B cell (primary cell): Measurements from ENCODE around the gene KLK6. TPM values are rescaled to one million over a fixed set of nuclear protein-coding genes. Genes with fewer than 3 reads are reported as not detected.

Experiments
- ATAC-seq: fragments of 200-7000 bp; cut with Tn5 transposase; one replicate; pipeline ENCODE4 v1.10.0; 2021; ENCODE audit warnings: low read depth, mild to moderate bottlenecking, moderate number of reproducible peaks, moderate library complexity
- CTCF ChIA-PET: fragments of 350-600 bp; sonication (Branson Sonifier 250); formaldehyde crosslinking; loops from one replicate; lab custom pipeline; 2021; ENCODE audit warnings: antibody characterized with exemption, inconsistent platforms; lab: Charles Lee
- POLR2A ChIA-PET: fragments of 350-600 bp; sonication (Branson Sonifier 250); formaldehyde crosslinking; loops from one replicate; lab custom pipeline; 2021; ENCODE audit warnings: antibody characterized with exemption; lab: Charles Lee
- DNase-seq: peaks from one replicate; pipeline ENCODE4 v3.0.0; 2013
- H2AFZ ChIP-seq: 2 replicates; pipeline ENCODE4 v1.6.1; 2012; ENCODE audit warnings: mild to moderate bottlenecking, low read depth, low read length; ENCODE audit not compliant: insufficient read depth, poor library complexity, severe bottlenecking
- H3K27ac ChIP-seq, 2 donors: 1 replicate in 1 of 2; 2 replicates in 1 of 2; pipeline ENCODE4 v1.5.1; 2012 to 2013; ENCODE audit warnings: low read length in 2 of 2, mild to moderate bottlenecking in 2 of 2, moderate library complexity in 1 of 2
- H3K27me3 ChIP-seq, 4 experiments: fragments of 200-600 bp in 1 of 4; sonication (generic) in 1 of 4; replicated peaks in 1 of 4; 1 replicate in 2 of 4; 2 replicates in 2 of 4; pipeline versions ENCODE4 v1.6.1 to v1.7.0; 2013 to 2016; ENCODE audit warnings: low read length in 3 of 4, mild to moderate bottlenecking in 2 of 4, mixed read lengths in 1 of 4, moderate library complexity in 1 of 4; ENCODE audit not compliant: insufficient read depth in 4 of 4, control insufficient read depth in 3 of 4; ENCODE audit errors: control extremely low read depth in 1 of 4
- H3K36me3 ChIP-seq, 2 experiments: replicated peaks in 1 of 2; 1 replicate in 1 of 2; 2 replicates in 1 of 2; pipeline versions ENCODE4 v1.6.1 to v1.7.1; 2013; ENCODE audit warnings: low read length in 1 of 2; ENCODE audit not compliant: insufficient read depth in 2 of 2, control insufficient read depth in 1 of 2; ENCODE audit errors: control extremely low read depth in 1 of 2, extremely low read depth in 1 of 2
- H3K4me1 ChIP-seq, 2 donors: fragments of 200-600 bp in 1 of 2; sonication (generic) in 1 of 2; 1 replicate in 1 of 2; 2 replicates in 1 of 2; pipeline versions ENCODE4 v1.5.1 to v1.6.1; 2013 to 2017; ENCODE audit warnings: low read length in 2 of 2; ENCODE audit not compliant: control insufficient read depth in 2 of 2, insufficient read depth in 2 of 2
- H3K4me2 ChIP-seq: replicated peaks from 2 replicates; pipeline ENCODE3; 2012; ENCODE audit warnings: mild to moderate bottlenecking, low read depth, low read length; ENCODE audit not compliant: poor library complexity, severe bottlenecking
- H3K4me3 ChIP-seq, 5 experiments: fragments of 200-600 bp in 1 of 5; sonication (generic) in 1 of 5; 1 replicate in 3 of 5; 2 replicates in 2 of 5; pipeline versions ENCODE4 v1.5.1 to v1.7.0; 2011 to 2016; ENCODE audit warnings: low read length in 4 of 5, mild to moderate bottlenecking in 4 of 5, low read depth in 2 of 5, control low read depth in 1 of 5, moderate library complexity in 1 of 5; ENCODE audit not compliant: insufficient read depth in 1 of 5; ENCODE audit errors: control extremely low read depth in 1 of 5, extremely low read depth in 1 of 5
- H3K79me2 ChIP-seq: fragments of 200-600 bp; sonication (generic); one replicate; pipeline ENCODE4 v1.6.0; 2016; ENCODE audit warnings: low read length; ENCODE audit not compliant: control insufficient read depth, insufficient read depth
- H3K9ac ChIP-seq: fragments of 200-600 bp; sonication (generic); 2 replicates; pipeline ENCODE4 v1.6.1; 2017; ENCODE audit warnings: mild to moderate bottlenecking, low read length, moderate library complexity
- H3K9me3 ChIP-seq, 3 donors: one replicate each; pipeline versions ENCODE4 v1.6.1 to v1.7.1; 2013; ENCODE audit warnings: low read length in 2 of 3; ENCODE audit not compliant: control insufficient read depth in 2 of 3, insufficient read depth in 1 of 3; ENCODE audit errors: control extremely low read depth in 1 of 3
- H4K20me1 ChIP-seq: 2 replicates; pipeline ENCODE4 v1.6.0; 2012; ENCODE audit warnings: mild to moderate bottlenecking, low read length; ENCODE audit not compliant: insufficient read depth, control insufficient read depth, poor library complexity, severe bottlenecking
- H3K27ac Mint-ChIP-seq: one replicate; pipeline ENCODE4 v1.8.0; 2021; ENCODE audit warnings: mixed read lengths
- H3K27me3 Mint-ChIP-seq: one replicate; pipeline ENCODE4 v1.8.0; 2021; ENCODE audit warnings: mixed read lengths
- H3K4me1 Mint-ChIP-seq: one replicate; pipeline ENCODE4 v1.8.0; 2021; ENCODE audit warnings: mixed read lengths
- H3K4me3 Mint-ChIP-seq: one replicate; pipeline ENCODE4 v1.8.0; 2021; ENCODE audit warnings: mixed read lengths
- H3K9me3 Mint-ChIP-seq: one replicate; pipeline ENCODE4 v1.8.0; 2022; ENCODE audit warnings: mixed read lengths; ENCODE audit not compliant: insufficient read depth
- EZH2 ChIP-seq: IDR thresholded peaks from 2 replicates; pipeline ENCODE4 v1.6.1; 2012; ENCODE audit warnings: borderline replicate concordance, low read depth, mild to moderate bottlenecking, moderate library complexity, low read length; ENCODE audit not compliant: insufficient read depth, poor library complexity, severe bottlenecking
- WGBS: methylation state at CpG from one replicate; pipeline ENCODE4 v1.1.5; 2013; ENCODE audit warnings: missing lambda C conversion rate; ENCODE audit not compliant: insufficient coverage; 5-methylcytosine and 5-hydroxymethylcytosine counted together
- intact Hi-C: fragments of 100-400 bp; cut with micrococcal nuclease; formaldehyde crosslinking; loops from one replicate; pipeline ENCODE4 v1.10.0; 2022
- polyA plus RNA-seq: library from polyadenylated mRNA; depleted of rRNA; stranded (reverse); fragments of >200 nt; gene quantifications from 2 replicates; pipeline ENCODE4 v1.2.3, GENCODE V29; 2012
- total RNA-seq, 2 donors: library from RNA; stranded (reverse); fragments of 120-200 nt in 1 of 2; gene quantifications; 1 replicate in 1 of 2; 2 replicates in 1 of 2; pipeline versions ENCODE4 v1.2.3 to v1.2.4, GENCODE V29; 2013 to 2022
- TF ChIP-seq, protein P1 (sequence below): fragments of 200-600 bp; IDR thresholded peaks from one replicate; pipeline ENCODE4 v1.8.0; 2022; ENCODE audit warnings: antibody characterized with exemption, mild to moderate bottlenecking

The KLK6 gene
- total and polyA plus RNA-seq, 2 donors (not counting 1 experiment from before 2014, with no cell fraction given) = not detected

DNA sequence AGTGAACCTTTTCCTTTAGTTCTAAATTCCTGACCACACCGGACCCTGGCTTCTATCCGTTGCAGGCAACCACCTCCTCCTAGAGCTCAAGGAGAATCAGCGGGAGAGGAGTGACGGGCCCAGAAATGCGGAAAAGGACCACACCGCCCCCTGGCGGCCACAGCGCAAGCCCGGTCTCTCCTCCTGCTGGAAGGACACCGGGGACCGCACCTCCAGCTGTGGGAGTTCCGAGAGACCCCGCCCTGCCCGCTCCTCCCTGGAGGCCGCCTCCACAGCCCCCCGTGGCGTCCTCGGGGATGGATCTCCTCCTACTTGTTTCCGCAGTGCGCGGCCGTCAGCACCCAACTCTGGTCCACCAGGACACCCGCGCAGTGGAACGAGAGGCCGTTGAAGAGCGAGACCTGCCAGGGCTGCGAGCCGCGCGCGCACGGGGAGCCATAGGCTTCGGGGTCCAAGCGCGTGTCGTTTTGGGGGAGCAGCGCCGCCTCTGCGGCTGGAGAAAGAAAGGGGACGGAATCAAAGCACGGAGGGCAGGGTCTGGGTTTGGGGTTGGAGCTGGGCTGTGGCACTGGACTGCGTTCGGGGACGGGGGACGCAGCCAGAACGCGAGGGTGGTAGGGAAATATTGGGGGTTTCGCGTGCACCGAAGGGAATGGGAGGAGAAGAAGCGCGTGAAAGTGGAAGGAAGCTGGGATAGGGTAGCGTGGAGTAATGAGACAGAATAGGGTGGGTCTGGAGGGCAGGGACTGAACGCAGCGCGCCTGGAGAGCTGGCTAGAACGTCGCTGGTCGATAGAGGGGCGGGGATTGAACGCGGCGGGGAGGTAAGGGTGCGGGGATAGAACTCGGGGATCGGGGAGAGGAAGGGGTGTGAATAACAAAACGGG, 47.6 kb upstream of the KLK6 start:
- Histone ChIP-seq H3K4me1 (peaks cover 7 to 15% of the 10 kb centered on the region in 2 donors), H3K79me2 (no peaks in the 10 kb centered on the region), H3K27ac (no peak overlapping the region), H4K20me1 (no peaks in the 10 kb centered on the region), H2AFZ (no peak overlapping the region), H3K9me3 (peaks cover 0 to 30% (median 0%) of the 10 kb centered on the region in 3 donors), H3K36me3 (no peaks in the 10 kb centered on the region), H3K4me2 (no peak overlapping the region), H3K4me3 (no peak overlapping the region), H3K9ac (no peak overlapping the region), H3K27me3 (peaks cover 0 to 54% (median 30%) of the 10 kb centered on the region in 4 experiments)
- 4% methylated on average over 63 of the region's 68 CpGs for WGBS
- peaks cover 60% of the 10 kb centered on the region for H3K27me3 Mint-ChIP-seq
- no peaks in the 10 kb centered on the region for H3K9me3 Mint-ChIP-seq
- DNase-seq (peak; percentile 40), ATAC-seq (no peak)
- CTCF ChIA-PET = no interaction called here
- H3K4me3 Mint-ChIP-seq = no peak overlapping the region
- H3K4me1 Mint-ChIP-seq = peaks cover 17% of the 10 kb centered on the region
- TF ChIP-seq, protein P1, sequence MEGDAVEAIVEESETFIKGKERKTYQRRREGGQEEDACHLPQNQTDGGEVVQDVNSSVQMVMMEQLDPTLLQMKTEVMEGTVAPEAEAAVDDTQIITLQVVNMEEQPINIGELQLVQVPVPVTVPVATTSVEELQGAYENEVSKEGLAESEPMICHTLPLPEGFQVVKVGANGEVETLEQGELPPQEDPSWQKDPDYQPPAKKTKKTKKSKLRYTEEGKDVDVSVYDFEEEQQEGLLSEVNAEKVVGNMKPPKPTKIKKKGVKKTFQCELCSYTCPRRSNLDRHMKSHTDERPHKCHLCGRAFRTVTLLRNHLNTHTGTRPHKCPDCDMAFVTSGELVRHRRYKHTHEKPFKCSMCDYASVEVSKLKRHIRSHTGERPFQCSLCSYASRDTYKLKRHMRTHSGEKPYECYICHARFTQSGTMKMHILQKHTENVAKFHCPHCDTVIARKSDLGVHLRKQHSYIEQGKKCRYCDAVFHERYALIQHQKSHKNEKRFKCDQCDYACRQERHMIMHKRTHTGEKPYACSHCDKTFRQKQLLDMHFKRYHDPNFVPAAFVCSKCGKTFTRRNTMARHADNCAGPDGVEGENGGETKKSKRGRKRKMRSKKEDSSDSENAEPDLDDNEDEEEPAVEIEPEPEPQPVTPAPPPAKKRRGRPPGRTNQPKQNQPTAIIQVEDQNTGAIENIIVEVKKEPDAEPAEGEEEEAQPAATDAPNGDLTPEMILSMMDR = peak; percentile 36
- no peak for TF ChIP-seq EZH2
- POLR2A ChIA-PET = interaction anchor here (0.5 kb wide), 1 partner anchor 197 kb away, joined by 4 read pairs; no protein-coding TSS in a partner anchor
- no peak overlapping the region for H3K27ac Mint-ChIP-seq
- intact Hi-C loops = no loop called here

DNA sequence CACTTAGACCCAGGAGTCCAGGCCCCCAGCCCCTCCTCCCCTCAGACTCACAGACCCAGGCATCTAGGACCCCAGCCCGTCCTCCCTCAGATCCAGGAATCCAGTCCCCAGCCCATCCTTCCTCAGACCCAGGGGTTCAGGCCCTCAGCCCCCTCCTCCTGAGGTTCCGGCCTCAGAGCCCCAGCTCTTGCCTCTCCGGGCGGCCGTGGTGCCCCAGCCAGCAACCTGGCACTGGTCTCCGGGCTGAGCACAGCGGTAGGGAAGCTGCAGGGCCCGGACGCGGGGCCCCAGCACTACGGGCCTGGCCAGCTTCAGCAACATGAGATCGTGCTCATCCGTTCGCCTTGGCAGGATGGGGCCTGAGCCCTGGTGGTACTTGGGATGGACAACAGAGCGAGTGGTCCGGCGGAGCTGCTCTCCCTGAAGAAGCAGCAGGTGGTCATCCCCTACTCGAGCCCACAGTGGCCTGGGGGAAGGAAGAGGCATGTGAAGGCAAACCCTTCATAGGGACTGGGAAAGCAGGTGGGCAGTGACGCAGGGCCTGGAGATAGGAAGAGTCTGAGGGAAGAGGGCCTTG, 46.4 kb upstream of the KLK6 start:
- Histone ChIP-seq H3K4me1 (peaks cover 7 to 15% of the 10 kb centered on the region in 2 donors), H3K36me3 (no peaks in the 10 kb centered on the region), H3K9ac (no peak overlapping the region), H3K4me2 (no peak overlapping the region), H4K20me1 (no peaks in the 10 kb centered on the region), H2AFZ (no peak overlapping the region), H3K79me2 (no peaks in the 10 kb centered on the region), H3K4me3 (no peak overlapping the region), H3K27ac (no peak overlapping the region), H3K27me3 (peaks cover 0 to 54% (median 30%) of the 10 kb centered on the region in 4 experiments), H3K9me3 (peaks cover 0 to 30% (median 0%) of the 10 kb centered on the region in 3 donors)
- no peak for TF ChIP-seq EZH2
- TF ChIP-seq, protein P1 = no peak
- no peak for ATAC-seq
- WGBS = 87% methylated on average over 18 of the region's 19 CpGs
- H3K4me1 Mint-ChIP-seq = peaks cover 17% of the 10 kb centered on the region
- H3K4me3 Mint-ChIP-seq = no peak overlapping the region
- CTCF ChIA-PET = no interaction called here
- H3K27ac Mint-ChIP-seq = no peak overlapping the region
- peaks cover 61% of the 10 kb centered on the region for H3K27me3 Mint-ChIP-seq
- intact Hi-C loops = no loop called here
- POLR2A ChIA-PET = no interaction called here
- DNase-seq = no peak
- no peaks in the 10 kb centered on the region for H3K9me3 Mint-ChIP-seq
